Trophoblast cell (in vitro differentiated cells and primary cell): ENCODE measurements around the gene RTL10.

Experiments
- DNase-seq, 2 donors: peaks; one replicate each; pipeline ENCODE4 v3.0.0-alpha.2; 2016
- H2AFZ ChIP-seq: 2 replicates; pipeline ENCODE4 v1.6.1; 2013; ENCODE audit warnings: low read length, moderate library complexity, mild to moderate bottlenecking; ENCODE audit not compliant: insufficient read depth, poor library complexity
- H2AK5ac ChIP-seq: 2 replicates; pipeline ENCODE4 v1.6.1; 2013; ENCODE audit warnings: mild to moderate bottlenecking, low read length
- H2BK120ac ChIP-seq: 2 replicates; pipeline ENCODE4 v1.6.1; 2013; ENCODE audit warnings: low read length, mild to moderate bottlenecking, moderate library complexity; ENCODE audit not compliant: insufficient read depth, poor library complexity
- H2BK12ac ChIP-seq: 2 replicates; pipeline ENCODE4 v1.6.1; 2013; ENCODE audit warnings: mild to moderate bottlenecking, low read length, moderate library complexity
- H2BK5ac ChIP-seq: 2 replicates; pipeline ENCODE4 v1.6.1; 2013; ENCODE audit warnings: low read length, low read depth, moderate library complexity, mild to moderate bottlenecking; ENCODE audit not compliant: poor library complexity
- H3K14ac ChIP-seq: 2 replicates; pipeline ENCODE4 v1.6.1; 2013; ENCODE audit warnings: mild to moderate bottlenecking, low read length
- H3K18ac ChIP-seq: 2 replicates; pipeline ENCODE4 v1.6.1; 2013; ENCODE audit warnings: mild to moderate bottlenecking, low read length
- H3K23ac ChIP-seq: 2 replicates; pipeline ENCODE4 v1.6.1; 2013; ENCODE audit warnings: low read length
- H3K27ac ChIP-seq: 2 replicates; pipeline ENCODE4 v1.5.1; 2013; ENCODE audit warnings: low read depth, mild to moderate bottlenecking, inconsistent platforms, low read length, moderate library complexity
- H3K27me3 ChIP-seq: 2 replicates; pipeline ENCODE4 v1.6.1; 2013; ENCODE audit warnings: inconsistent platforms, mild to moderate bottlenecking, low read length, moderate library complexity; ENCODE audit not compliant: insufficient read depth
- H3K36me3 ChIP-seq, 2 experiments: 1 replicate in 1 of 2; 2 replicates in 1 of 2; pipeline ENCODE4 v1.6.1; 2013; ENCODE audit warnings: low read length in 2 of 2, mild to moderate bottlenecking in 2 of 2, moderate library complexity in 1 of 2; ENCODE audit not compliant: insufficient read depth in 2 of 2, control insufficient read depth in 1 of 2
- H3K4ac ChIP-seq: 2 replicates; pipeline ENCODE4 v1.6.1; 2013; ENCODE audit warnings: low read depth, mild to moderate bottlenecking, low read length, moderate library complexity
- H3K4me1 ChIP-seq, 2 experiments: 1 replicate in 1 of 2; 2 replicates in 1 of 2; pipeline ENCODE4 v1.6.1; 2013; ENCODE audit warnings: low read length in 2 of 2, mild to moderate bottlenecking in 2 of 2, moderate library complexity in 1 of 2; ENCODE audit not compliant: insufficient read depth in 2 of 2, control insufficient read depth in 1 of 2
- H3K4me2 ChIP-seq: 2 replicates; pipeline ENCODE4 v1.6.1; 2013; ENCODE audit warnings: inconsistent platforms, mild to moderate bottlenecking, low read length, moderate library complexity
- H3K4me3 ChIP-seq: 2 replicates; pipeline ENCODE4 v1.5.1; 2013; ENCODE audit warnings: mild to moderate bottlenecking, low read depth, low read length, inconsistent platforms
- H3K79me1 ChIP-seq: one replicate; pipeline ENCODE4 v1.6.1; 2013; ENCODE audit warnings: low read length
- H3K79me2 ChIP-seq: 2 replicates; pipeline ENCODE4 v1.6.1; 2013; ENCODE audit warnings: low read length, mild to moderate bottlenecking; ENCODE audit not compliant: control insufficient read depth, insufficient read depth, poor library complexity
- H3K9ac ChIP-seq: 2 replicates; pipeline ENCODE4 v1.6.1; 2013; ENCODE audit warnings: mild to moderate bottlenecking, low read length
- H3K9me3 ChIP-seq: 2 replicates; pipeline ENCODE4 v1.6.1; 2013; ENCODE audit warnings: low read depth, mild to moderate bottlenecking, control low read depth, inconsistent platforms, low read length; ENCODE audit not compliant: insufficient read depth
- H4K12ac ChIP-seq: 2 replicates; pipeline ENCODE4 v1.6.1; 2013; ENCODE audit warnings: low read depth, mild to moderate bottlenecking, low read length, moderate library complexity
- H4K8ac ChIP-seq: 2 replicates; pipeline ENCODE4 v1.6.1; 2013; ENCODE audit warnings: low read depth, mild to moderate bottlenecking, low read length, moderate library complexity
- H4K91ac ChIP-seq: one replicate; pipeline ENCODE4 v1.6.1; 2013; ENCODE audit warnings: low read depth, mild to moderate bottlenecking, low read length, moderate library complexity
- WGBS: extraction: QIAGEN DNeasy Blood & Tissue Kit; methylation state at CpG from one replicate; pipeline ENCODE4 v1.1.7; 2013; ENCODE audit warnings: missing lambda C conversion rate; ENCODE audit not compliant: insufficient read length, insufficient coverage; ENCODE audit errors: extremely low coverage; 5-methylcytosine and 5-hydroxymethylcytosine counted together

The RTL10 gene

DNA sequence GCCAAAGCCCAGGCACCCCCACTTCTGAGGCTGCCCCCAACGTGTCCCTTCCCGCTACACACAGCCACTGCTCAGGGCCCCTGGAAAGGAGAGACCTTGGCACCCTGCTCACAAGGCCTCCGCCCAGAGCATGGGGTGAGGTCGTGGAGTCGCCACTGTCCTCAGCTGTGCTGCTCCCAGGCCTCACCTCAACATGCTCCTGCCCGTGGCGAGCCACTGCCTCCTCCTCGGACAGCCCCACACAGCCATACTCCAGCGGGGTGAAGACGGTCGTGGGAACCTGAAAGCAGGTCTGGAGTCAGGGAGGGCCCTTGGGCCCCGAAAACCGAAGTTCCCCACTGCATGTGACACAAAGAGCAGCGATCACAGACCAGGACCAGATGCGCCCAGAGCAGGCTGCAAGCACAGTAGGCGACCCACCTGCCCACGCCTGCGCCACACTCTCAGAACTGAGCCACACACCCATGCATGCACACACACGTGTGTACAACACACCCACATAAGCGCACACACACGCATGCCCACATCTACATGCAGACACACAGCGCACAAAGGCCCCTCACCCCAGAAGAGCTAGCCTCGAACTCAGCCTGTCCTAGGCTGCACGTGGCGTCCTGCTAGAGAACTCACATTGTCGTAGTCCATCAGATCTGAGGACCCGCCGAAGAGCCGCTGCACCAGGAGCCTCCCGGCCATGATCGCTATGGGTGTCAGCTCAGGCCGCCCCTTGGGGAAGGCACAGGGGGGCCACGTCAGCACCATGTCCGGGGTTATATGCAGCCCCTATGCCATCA lies 25.5 kb upstream of the RTL10 start:
- H4K8ac ChIP-seq, result peak overlapping the region; percentile 56
- no peaks in the 10 kb centered on the region for H3K36me3 ChIP-seq
- peak overlapping the region; percentile 70 for H3K4ac ChIP-seq
- H3K79me2 ChIP-seq, result peaks cover 21% of the 10 kb centered on the region
- no peak for DNase-seq
- H3K14ac ChIP-seq, result peak overlapping the region; percentile 88
- H3K9ac ChIP-seq, result no peak overlapping the region
- peak overlapping the region; percentile 83 for H3K18ac ChIP-seq
- H2AK5ac ChIP-seq, result peak overlapping the region; percentile 87
- peak overlapping the region; percentile 90 for H2BK120ac ChIP-seq
- H3K4me2 ChIP-seq, result no peak overlapping the region
- no peak overlapping the region for H4K12ac ChIP-seq
- H3K27ac ChIP-seq, result no peak overlapping the region
- H3K4me1 ChIP-seq, result peaks cover 35 to 38% of the 10 kb centered on the region in 2 experiments
- no CpG with 5 or more reads among the region's 34 CpGs for WGBS
- no peak overlapping the region for H3K4me3 ChIP-seq
- peaks cover 3% of the 10 kb centered on the region for H3K9me3 ChIP-seq
- H4K91ac ChIP-seq, result peak overlapping the region; percentile 86
- H2AFZ ChIP-seq, result peak overlapping the region; percentile 33
- H3K27me3 ChIP-seq, result no peaks in the 10 kb centered on the region
- peaks cover 49% of the 10 kb centered on the region for H3K79me1 ChIP-seq
- H3K23ac ChIP-seq, result no peak overlapping the region
- peak overlapping the region; percentile 48 for H2BK5ac ChIP-seq
- peak overlapping the region; percentile 97 for H2BK12ac ChIP-seq

DNA sequence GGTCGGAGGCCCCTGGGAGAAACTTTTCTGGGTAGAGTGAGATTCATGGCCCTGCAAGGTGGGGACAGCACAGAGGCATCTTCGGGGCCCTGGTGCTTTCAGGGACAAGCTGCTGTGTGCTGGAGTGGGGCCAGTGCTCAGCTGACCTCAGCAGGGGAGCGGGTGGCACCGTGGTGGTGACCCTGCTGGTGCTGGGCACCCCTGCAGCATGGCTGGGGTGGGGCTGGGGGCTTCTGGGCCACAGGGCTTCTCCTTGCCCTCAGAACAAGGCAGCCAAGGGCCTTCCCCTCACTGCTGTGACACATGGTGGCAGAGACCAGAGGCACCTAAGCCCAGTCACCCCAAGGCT lies 24.9 kb upstream of the RTL10 start:
- no peaks in the 10 kb centered on the region for H3K27me3 ChIP-seq
- H3K36me3 ChIP-seq, result no peaks in the 10 kb centered on the region
- H3K4me2 ChIP-seq, result no peak overlapping the region
- peak overlapping the region; percentile 87 for H2AK5ac ChIP-seq
- peak overlapping the region; percentile 88 for H3K14ac ChIP-seq
- H3K4me3 ChIP-seq, result no peak overlapping the region
- H3K18ac ChIP-seq, result peak overlapping the region; percentile 83
- peak overlapping the region; percentile 48 for H2BK5ac ChIP-seq
- peak overlapping the region; percentile 56 for H4K8ac ChIP-seq
- no peak for DNase-seq
- peak overlapping the region; percentile 97 for H2BK12ac ChIP-seq
- H4K91ac ChIP-seq, result peak overlapping the region; percentile 86
- H2AFZ ChIP-seq, result peak overlapping the region; percentile 33
- peaks cover 45% of the 10 kb centered on the region for H3K79me1 ChIP-seq
- H3K23ac ChIP-seq, result no peak overlapping the region
- H3K9me3 ChIP-seq, result peaks cover 3% of the 10 kb centered on the region
- H3K79me2 ChIP-seq, result peaks cover 21% of the 10 kb centered on the region
- H3K4me1 ChIP-seq, result peaks cover 35 to 37% of the 10 kb centered on the region in 2 experiments
- no peak overlapping the region for H3K9ac ChIP-seq
- WGBS, result no CpG with 5 or more reads among the region's 4 CpGs
- no peak overlapping the region for H4K12ac ChIP-seq
- H3K4ac ChIP-seq, result peak overlapping the region; percentile 70
- no peak overlapping the region for H3K27ac ChIP-seq
- peak overlapping the region; percentile 90 for H2BK120ac ChIP-seq

DNA sequence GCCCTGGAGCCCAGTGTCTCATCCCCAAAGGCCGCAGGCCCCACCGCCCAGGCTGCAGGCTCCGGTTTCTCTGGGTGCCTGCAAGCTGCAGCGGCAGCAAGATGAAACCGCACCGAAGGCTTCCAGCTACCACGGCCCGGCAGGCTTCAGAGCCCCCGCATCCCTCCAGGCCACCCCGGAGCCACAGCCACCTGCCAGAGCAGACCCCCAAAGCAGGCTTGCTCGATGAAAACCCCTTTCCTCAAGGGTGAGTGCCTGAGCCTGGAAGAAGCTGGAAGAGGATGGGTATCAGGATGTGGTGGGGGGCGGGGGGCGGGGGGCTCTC lies 24.5 kb upstream of the RTL10 start:
- Histone ChIP-seq H2AK5ac (peak overlapping the region; percentile 61), H3K79me2 (peaks cover 21% of the 10 kb centered on the region), H3K4me2 (no peak overlapping the region), H3K79me1 (peaks cover 42% of the 10 kb centered on the region), H3K9ac (no peak overlapping the region), H3K23ac (no peak overlapping the region), H3K27me3 (no peaks in the 10 kb centered on the region), H2BK5ac (no peak overlapping the region), H3K14ac (no peak overlapping the region), H4K8ac (no peak overlapping the region), H2BK12ac (peak overlapping the region; percentile 70), H2AFZ (no peak overlapping the region), H2BK120ac (no peak overlapping the region), H4K12ac (no peak overlapping the region), H3K4ac (no peak overlapping the region), H3K4me1 (peaks cover 35 to 37% of the 10 kb centered on the region in 2 experiments), H3K9me3 (peaks cover 3% of the 10 kb centered on the region), H3K27ac (no peak overlapping the region), H3K36me3 (no peaks in the 10 kb centered on the region), H3K4me3 (no peak overlapping the region), H3K18ac (peak overlapping the region; percentile 27), H4K91ac (peak overlapping the region; percentile 28)
- WGBS, result no CpG with 5 or more reads among the region's 13 CpGs
- no peak for DNase-seq

DNA sequence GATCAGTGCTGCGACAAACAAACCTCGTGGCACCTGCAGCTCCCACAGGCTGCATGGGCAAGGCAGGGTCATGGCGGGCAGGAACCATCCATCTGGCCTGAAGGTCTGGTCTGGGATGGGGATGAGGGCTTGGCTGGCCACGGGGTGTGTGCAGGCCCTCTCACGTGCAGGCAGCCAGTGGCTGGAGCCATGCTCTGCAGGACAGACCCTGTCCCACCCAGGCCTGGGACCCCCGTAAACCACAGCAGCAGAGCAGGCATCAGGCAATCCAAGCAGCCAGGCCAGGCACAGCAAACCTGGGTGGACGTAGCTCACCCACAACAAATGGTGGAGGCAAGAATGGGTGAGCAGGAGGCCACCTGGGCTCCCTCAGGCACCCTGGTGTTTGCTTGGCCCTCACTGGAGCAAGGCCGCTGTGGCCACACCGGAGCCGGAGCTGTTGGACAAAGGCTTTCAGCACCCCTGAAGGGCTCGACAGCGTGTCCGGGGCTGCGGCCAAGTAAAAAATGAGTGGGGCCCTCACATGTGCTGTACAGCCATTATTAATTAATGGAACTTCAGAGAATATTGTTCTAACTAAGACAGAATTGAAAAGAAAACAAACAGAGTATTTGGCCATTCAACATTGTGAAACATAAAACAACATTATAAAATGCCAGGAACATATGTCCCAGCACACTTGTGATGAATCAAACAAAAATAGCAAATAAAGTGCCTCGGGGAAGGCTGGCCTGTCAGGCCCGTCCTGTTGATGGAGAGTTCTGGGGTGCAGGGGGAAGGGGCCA lies 24.0 kb upstream of the RTL10 start:
- Histone ChIP-seq H3K14ac (peak overlapping the region; percentile 40), H2AK5ac (peak overlapping the region; percentile 10)

More for the DNA sequence above, 24.0 kb upstream of the RTL10 start:
- Histone ChIP-seq H3K9ac (no peak overlapping the region), H2BK120ac (peak overlapping the region; percentile 24), H2BK5ac (no peak overlapping the region), H4K91ac (peak overlapping the region; percentile 66), H3K27ac (no peak overlapping the region), H3K79me1 (peaks cover 40% of the 10 kb centered on the region), H3K4me1 (peaks cover 35 to 37% of the 10 kb centered on the region in 2 experiments), H4K12ac (no peak overlapping the region), H3K4me2 (no peak overlapping the region), H4K8ac (no peak overlapping the region), H3K23ac (no peak overlapping the region), H3K79me2 (peaks cover 21% of the 10 kb centered on the region), H3K4me3 (no peak overlapping the region), H2AFZ (no peak overlapping the region), H3K4ac (no peak overlapping the region), H3K9me3 (peaks cover 3% of the 10 kb centered on the region), H3K18ac (peak overlapping the region; percentile 35), H3K27me3 (no peaks in the 10 kb centered on the region), H2BK12ac (peak overlapping the region; percentile 55), H3K36me3 (no peaks in the 10 kb centered on the region)
- WGBS, result no CpG with 5 or more reads among the region's 16 CpGs
- DNase-seq, result no peak
